ENCODE measurements around the gene AHSG. TPM values are rescaled to one million over a fixed set of nuclear protein-coding genes. Genes with fewer than 3 reads are reported as not detected.

Gene AHSG
- total and polyA plus RNA-seq, 2 experiments from 2014 or later, result 0.10 to 0.18 TPM

- no peaks in the 10 kb centered on the region for H3F3A ChIP-seq (replicated peaks; ENCODE audit: low read depth)
- no peak overlapping the region for H3K4me2 ChIP-seq
- H3K79me2 ChIP-seq (replicated peaks; ENCODE audit: insufficient read depth), result no peaks in the 10 kb centered on the region
- DNase-seq (ENCODE audit: low spot score) (no peak), ATAC-seq (no peak)
- no peaks in the 10 kb centered on the region for H4K20me1 ChIP-seq (replicated peaks; ENCODE audit: insufficient read depth)
- H3K27ac Mint-ChIP-seq, result no peak overlapping the region
- no peak overlapping the region for H2AFZ ChIP-seq
- H3K4me1 ChIP-seq (ENCODE audit: insufficient read depth), result no peaks in the 10 kb centered on the region
- H3K27me3 ChIP-seq (ENCODE audit: insufficient read depth), result no peaks in the 10 kb centered on the region
- H3K36me3 ChIP-seq (ENCODE audit: insufficient read depth), result no peaks in the 10 kb centered on the region; the same call in 1 of the 2 replicates
- H3K9me2 ChIP-seq (ENCODE audit: insufficient read depth), result 0 out of 2 replicates have a peak, but pooled peaks cover 8% of the 10 kb centered on the region
- H3K27ac ChIP-seq (ENCODE audit: low read depth), result no peak overlapping the region
- TF ChIP-seq POLR2AphosphoS5 (IDR thresholded peaks at IDR 0.05; ENCODE audit: low read depth), result no peak
- TF ChIP-seq ZNF331 (CRISPR knock-in tag; IDR thresholded peaks at IDR 0.05; ENCODE audit: low read depth), result no peak
- TF ChIP-seq JUNB (IDR thresholded peaks at IDR 0.05; ENCODE audit: unreplicated experiment), result no peak
- no peak for TF ChIP-seq CTCF (conservative IDR thresholded peaks at IDR 0.05; ENCODE audit: low read depth in 2 of 2)
- TF ChIP-seq REST (IDR thresholded peaks at IDR 0.05; ENCODE audit: unreplicated experiment), result no peak
- TF ChIP-seq STAT1 (IDR thresholded peaks at IDR 0.05; ENCODE audit: unreplicated experiment), result no peak
- TF ChIP-seq EZH2 (IDR thresholded peaks at IDR 0.05; ENCODE audit: low read depth, unreplicated experiment), result no peak
- TF ChIP-seq ZNF114 (CRISPR knock-in tag; IDR thresholded peaks at IDR 0.05), result no peak
- no peak for TF ChIP-seq EZH2phosphoT487 (IDR thresholded peaks at IDR 0.05; ENCODE audit: unreplicated experiment)
- TF ChIP-seq NANOG (IDR thresholded peaks at IDR 0.05; ENCODE audit: borderline replicate concordance), result no peak
- no peak for TF ChIP-seq ETS1 (IDR thresholded peaks at IDR 0.05)
- no peak for TF ChIP-seq ZNF462 (CRISPR knock-in tag; IDR thresholded peaks at IDR 0.05)
- H3K36me3 Mint-ChIP-seq (ENCODE audit: low read depth), result no peaks in the 10 kb centered on the region
- peaks cover 2% of the 10 kb centered on the region for H3K27me3 Mint-ChIP-seq (ENCODE audit: insufficient read depth, low read depth, poor library complexity)
- no peak overlapping the region for H3K4me3 ChIP-seq
- H3K4me1 Mint-ChIP-seq, result peaks cover 5% of the 10 kb centered on the region; the same call in 1 of the 3 replicates
- H3K9me3 Mint-ChIP-seq, result no peaks in the 10 kb centered on the region
- no peak overlapping the region for H3K4me3 Mint-ChIP-seq
Measured at GRCh38 chr3:186627852-186628414, 15.1 kb downstream of the AHSG start.
